ENCODE data around the gene ABCA8.

The ABCA8 gene

GRCh38 chr17:68910789-68911431 lies 44.3 kb downstream of the ABCA8 start:
- ChIA-PET POLR2A (no interaction called here), CTCF (interaction anchor here (1.0 to 2.6 kb wide), 6 partner anchors 9 to 139 kb away, joined by 3 to 17 read pairs (median 3); no protein-coding TSS in a partner anchor)
- TF ChIP-seq ZBTB21 (tag by site-specific recombination; IDR thresholded peaks at IDR 0.05) = no peak

GRCh38 chr17:68910251-68910705 lies 44.9 kb downstream of the ABCA8 start:
- TF ChIP-seq ZNF501 (tag by site-specific recombination; IDR thresholded peaks at IDR 0.05) = no peak
- no peak for TF ChIP-seq ZNF121 (tag by site-specific recombination; IDR thresholded peaks at IDR 0.05)
- Histone ChIP-seq H3K36me3 (ENCODE audit: control insufficient read depth in 2 of 2, insufficient read depth in 1 of 2, low read length in 2 of 2) (no peaks in the 10 kb centered on the region), H3K9me3 (ENCODE audit: control insufficient read depth, insufficient read depth, low read depth, low read length) (no peaks in the 10 kb centered on the region; the same call in 1 of the 2 replicates), H3K27ac (ENCODE audit: extremely low read depth, low read depth, low read length) (no peak overlapping the region), H3K4me3 (ENCODE audit: low read depth, low read length) (no peak overlapping the region), H3K4me1 (ENCODE audit: control insufficient read depth, insufficient read depth, low read length) (no peaks in the 10 kb centered on the region)
- POLR2A ChIA-PET = no interaction called here
- CTCF ChIA-PET = no interaction called here

More at GRCh38 chr17:68910789-68911431, 44.3 kb downstream of the ABCA8 start:
- Histone ChIP-seq H3K4me3 (ENCODE audit: low read depth, low read length) (no peak overlapping the region), H3K36me3 (ENCODE audit: control insufficient read depth in 2 of 2, insufficient read depth in 1 of 2, low read length in 2 of 2) (no peaks in the 10 kb centered on the region), H3K9me3 (ENCODE audit: control insufficient read depth, insufficient read depth, low read depth, low read length) (no peaks in the 10 kb centered on the region; the same call in 1 of the 2 replicates), H3K27ac (ENCODE audit: extremely low read depth, low read depth, low read length) (no peak overlapping the region), H3K4me1 (ENCODE audit: control insufficient read depth, insufficient read depth, low read length) (no peaks in the 10 kb centered on the region)

GRCh38 chr17:68909066-68909465 lies 46.1 kb downstream of the ABCA8 start:
- H3K9me3 ChIP-seq (ENCODE audit: control insufficient read depth, insufficient read depth, low read depth, low read length) = no peaks in the 10 kb centered on the region; the same call in 1 of the 2 replicates
- CTCF ChIA-PET = interaction anchor here (1.8 kb wide), 1 partner anchor 24 kb away, joined by 6 read pairs; no protein-coding TSS in a partner anchor
- H3K36me3 ChIP-seq (ENCODE audit: control insufficient read depth in 2 of 2, insufficient read depth in 1 of 2, low read length in 2 of 2) = no peaks in the 10 kb centered on the region
- TF ChIP-seq TRIM28 (IDR thresholded peaks at IDR 0.05; ENCODE audit: borderline replicate concordance, low read length) = peak; percentile 17; the same call in 1 of the 2 replicates
- no peak for TF ChIP-seq ZNF514 (tag by site-specific recombination; IDR thresholded peaks at IDR 0.05)
- no peak for TF ChIP-seq ZFP3 (tag by site-specific recombination; IDR thresholded peaks at IDR 0.05; ENCODE audit: low read depth)
- peak; percentile 80 for TF ChIP-seq PRDM1 (tag by site-specific recombination; IDR thresholded peaks at IDR 0.05)
- peak; percentile 87 for TF ChIP-seq SCRT2 (tag by site-specific recombination; IDR thresholded peaks at IDR 0.05)
- TF ChIP-seq PRDM6 (tag by site-specific recombination; IDR thresholded peaks at IDR 0.05) = peak; percentile 83
- TF ChIP-seq BCL6B (tag by site-specific recombination; IDR thresholded peaks at IDR 0.05) = peak; percentile 26; the same call in 1 of the 2 replicates
- no peak overlapping the region for H3K27ac ChIP-seq (ENCODE audit: extremely low read depth, low read depth, low read length)
- POLR2A ChIA-PET = no interaction called here
- H3K4me1 ChIP-seq (ENCODE audit: control insufficient read depth, insufficient read depth, low read length) = no peaks in the 10 kb centered on the region
- no peak overlapping the region for H3K4me3 ChIP-seq (ENCODE audit: low read depth, low read length)

- Histone ChIP-seq H3K9me3 (ENCODE audit: control insufficient read depth, insufficient read depth, low read depth, low read length) (no peaks in the 10 kb centered on the region; the same call in 1 of the 2 replicates), H3K4me3 (ENCODE audit: low read depth, low read length) (no peak overlapping the region), H3K27ac (ENCODE audit: extremely low read depth, low read depth, low read length) (no peak overlapping the region), H3K36me3 (ENCODE audit: control insufficient read depth in 2 of 2, insufficient read depth in 1 of 2, low read length in 2 of 2) (no peaks in the 10 kb centered on the region), H3K4me1 (ENCODE audit: control insufficient read depth, insufficient read depth, low read length) (no peaks in the 10 kb centered on the region)
- ChIA-PET POLR2A (no interaction called here), CTCF (interaction anchor here (1.0 to 1.8 kb wide), 2 partner anchors 25 to 26 kb away, joined by 3 to 6 read pairs; no protein-coding TSS in a partner anchor)
- TF ChIP-seq ZNF707 (tag by site-specific recombination; IDR thresholded peaks at IDR 0.05) (no peak), HOXA7 (CRISPR knock-in tag; IDR thresholded peaks at IDR 0.05; ENCODE audit: borderline replicate concordance) (no peak), ZNF610 (tag by site-specific recombination; IDR thresholded peaks at IDR 0.05; ENCODE audit: borderline replicate concordance) (no peak), ZNF354C (tag by site-specific recombination; IDR thresholded peaks at IDR 0.05; ENCODE audit: borderline replicate concordance, low read depth) (no peak), ZNF768 (tag by site-specific recombination; IDR thresholded peaks at IDR 0.05) (no peak), ZNF837 (tag by site-specific recombination; IDR thresholded peaks at IDR 0.05) (no peak), ZNF704 (tag by site-specific recombination; IDR thresholded peaks at IDR 0.05) (no peak), ZNF76 (tag by site-specific recombination; IDR thresholded peaks at IDR 0.05; ENCODE audit: borderline replicate concordance, low read depth) (no peak), MZF1 (tag by site-specific recombination; IDR thresholded peaks at IDR 0.05; ENCODE audit: borderline replicate concordance) (no peak), YY1 (tag by site-specific recombination; IDR thresholded peaks at IDR 0.05) (no peak), ZNF621 (tag by site-specific recombination; IDR thresholded peaks at IDR 0.05) (no peak), ELK4 (IDR thresholded peaks at IDR 0.05; ENCODE audit: borderline replicate concordance, low read depth, low read length) (no peak), ZNF416 (tag by site-specific recombination; IDR thresholded peaks at IDR 0.05) (no peak)
These were observed 47.1 kb downstream of the ABCA8 start for GRCh38 chr17:68908045-68908444.

Data from HEK293 (cell line).